GM08714 (cell line): ENCODE measurements around the gene TTYH3.
"Not testable (repeated sequence)": the region's sequence is repeated elsewhere in the genome, so short reads cannot be mapped to it uniquely, and the experiment has no call there.

Experiments
- H3K4me3 ChIP-seq: fragments of 200-500 bp; sonication (Bioruptor generic); 2 replicates; pipeline ENCODE4 v1.5.1; 2014; ENCODE audit warnings: mild to moderate bottlenecking, low read length, inconsistent platforms
- ZNF274 ChIP-seq: IDR thresholded peaks from 2 replicates; pipeline ENCODE4 v1.6.1; 2012; ENCODE audit warnings: mild to moderate bottlenecking, low read depth, low read length

The TTYH3 gene

DNA sequence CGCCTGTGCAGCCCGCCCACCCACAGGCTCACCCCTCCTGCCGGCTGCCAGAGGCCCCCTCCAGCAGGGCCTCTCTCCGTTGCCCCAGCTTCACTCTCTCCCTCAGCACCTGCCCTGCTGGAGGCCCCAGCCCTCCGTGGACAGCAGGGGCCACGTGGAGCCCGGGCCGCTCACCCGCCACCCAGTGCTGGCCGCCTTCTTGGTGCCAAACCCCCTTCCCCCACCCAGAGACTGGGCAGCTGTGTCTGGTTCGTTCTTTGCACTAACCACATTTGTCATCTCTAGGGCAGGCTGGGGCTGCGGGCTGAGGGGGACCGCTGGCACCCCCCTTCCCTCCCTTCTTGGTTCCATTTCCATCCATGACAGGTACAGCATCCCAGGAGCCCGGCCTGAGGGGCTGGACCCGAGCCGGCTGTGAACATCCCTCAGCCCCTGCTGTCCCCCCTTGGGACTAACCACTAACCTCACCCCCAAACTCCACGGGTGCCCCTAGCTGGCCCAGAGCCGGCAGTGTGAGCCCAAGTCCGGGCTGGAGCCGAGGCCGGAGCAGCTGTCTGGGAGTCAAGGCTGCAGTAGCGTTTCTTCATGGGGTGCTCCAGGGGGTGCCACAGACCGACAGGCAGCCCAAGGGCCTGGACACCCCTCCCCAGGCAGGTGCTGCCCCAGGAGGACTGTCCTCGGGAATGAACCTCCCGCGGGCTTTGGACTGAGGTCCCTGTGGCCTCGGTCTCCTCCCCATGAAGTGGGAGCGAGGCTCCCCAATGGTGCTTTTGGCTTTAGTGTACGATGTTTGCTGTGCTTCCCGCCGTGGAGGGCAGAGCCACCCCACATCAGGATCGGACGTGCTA is 30.7 kb downstream of the TTYH3 start:
- TF ChIP-seq ZNF274 = no peak
- no peak overlapping the region for H3K4me3 ChIP-seq

DNA sequence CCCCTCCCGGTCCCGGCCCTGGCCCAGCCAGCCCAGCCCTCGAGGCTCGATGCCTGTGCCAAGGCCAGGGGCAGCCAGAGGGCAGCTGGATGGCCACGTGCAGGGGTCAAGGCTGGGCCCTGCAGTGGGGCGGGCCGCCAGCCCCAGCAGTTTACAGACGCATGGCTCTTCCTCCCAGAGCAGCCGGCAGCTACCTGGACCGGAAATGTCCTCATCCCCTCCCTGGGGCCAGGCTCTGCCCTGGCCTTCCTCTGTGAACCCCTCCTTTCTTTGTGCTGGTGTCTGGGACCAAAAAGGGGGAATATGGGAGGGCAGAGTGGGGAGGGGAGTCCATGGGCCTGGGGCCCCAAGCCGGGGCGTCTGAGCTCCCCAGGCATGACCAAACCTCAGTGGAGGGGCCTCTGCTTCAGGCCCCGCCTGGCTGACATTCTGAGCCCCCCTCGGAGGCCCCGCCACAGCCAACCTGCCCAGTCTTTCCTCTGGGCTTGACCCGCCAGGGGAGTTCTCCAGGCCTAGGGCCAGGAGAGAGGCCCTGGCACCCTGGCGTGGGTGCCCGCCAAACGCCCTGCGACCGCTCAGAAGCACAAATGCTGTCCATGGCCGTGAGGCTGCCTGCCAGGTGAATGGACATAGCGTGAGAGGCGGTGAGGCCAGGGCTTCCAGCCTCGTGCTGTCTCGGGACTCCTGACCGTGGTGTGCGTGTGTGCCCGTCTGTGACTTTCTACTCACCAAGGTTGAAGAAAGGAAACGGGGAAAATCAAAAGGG is 31.5 kb downstream of the TTYH3 start:
- no peak for TF ChIP-seq ZNF274
- H3K4me3 ChIP-seq = no peak overlapping the region

GRCh38 chr7:2663960-2664359 is 32.2 kb downstream of the TTYH3 start:
- TF ChIP-seq ZNF274 = no peak
- no peak overlapping the region for H3K4me3 ChIP-seq

GRCh38 chr7:2665359-2665791 is 33.6 kb downstream of the TTYH3 start:
- H3K4me3 ChIP-seq = no peak overlapping the region

GRCh38 chr7:2666155-2666554 is 34.4 kb downstream of the TTYH3 start:
- TF ChIP-seq ZNF274 = no peak

More at GRCh38 chr7:2665359-2665791, 33.6 kb downstream of the TTYH3 start:
- no peak for TF ChIP-seq ZNF274

GRCh38 chr7:2666588-2667250 is 34.9 kb downstream of the TTYH3 start:
- TF ChIP-seq ZNF274 = no peak
- no peak overlapping the region for H3K4me3 ChIP-seq

More at GRCh38 chr7:2666155-2666554, 34.4 kb downstream of the TTYH3 start:
- no peak overlapping the region for H3K4me3 ChIP-seq

- no peak overlapping the region for H3K4me3 ChIP-seq
- no peak for TF ChIP-seq ZNF274
Observed at GRCh38 chr7:2667843-2668242, 36.1 kb downstream of the TTYH3 start.

DNA sequence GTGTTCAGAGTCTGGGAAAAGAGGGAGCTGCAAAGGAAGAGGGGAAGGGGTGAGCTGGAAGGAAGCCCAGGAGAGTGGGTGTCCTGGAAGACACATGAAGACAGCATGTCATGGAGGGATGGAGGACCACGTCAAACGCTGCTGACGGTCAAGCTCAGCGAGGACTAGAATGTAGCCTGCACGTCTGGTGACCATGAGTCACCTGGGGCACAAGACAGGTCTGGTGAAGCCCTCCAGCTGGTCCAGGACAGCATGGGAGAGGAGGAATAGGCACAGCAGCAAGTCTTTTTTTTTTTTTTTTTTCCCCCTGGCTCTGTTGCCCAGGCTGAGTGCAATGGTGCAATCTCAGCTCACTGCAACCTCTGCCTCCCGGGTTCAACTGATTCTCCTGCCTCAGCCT is 36.6 kb downstream of the TTYH3 start:
- no peak overlapping the region for H3K4me3 ChIP-seq
- no peak for TF ChIP-seq ZNF274

DNA sequence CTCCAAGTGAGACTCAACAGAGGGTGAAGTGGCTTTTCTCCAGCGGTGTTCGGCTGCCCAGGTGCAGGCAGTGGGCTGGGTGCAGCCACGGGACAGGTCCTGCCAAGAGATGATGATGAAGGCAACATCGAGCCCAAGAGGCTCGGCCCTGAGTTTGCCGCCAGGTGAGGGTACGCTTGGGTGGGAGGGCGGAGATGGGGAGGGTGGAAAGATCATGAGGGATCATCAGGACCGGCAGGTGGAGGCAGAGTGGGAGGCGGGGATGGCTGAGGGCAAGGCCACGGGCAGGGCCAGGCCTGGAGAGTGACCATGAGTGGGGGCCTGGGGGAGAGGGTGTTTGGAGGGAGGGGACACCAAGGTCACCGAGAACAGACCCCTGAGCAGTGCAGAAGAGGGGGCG is 38.4 kb downstream of the TTYH3 start:
- H3K4me3 ChIP-seq = no peak overlapping the region
- no peak for TF ChIP-seq ZNF274

GRCh38 chr7:2670720-2671391 is 39.1 kb downstream of the TTYH3 start:
- TF ChIP-seq ZNF274 = no peak
- H3K4me3 ChIP-seq = no peak overlapping the region

DNA sequence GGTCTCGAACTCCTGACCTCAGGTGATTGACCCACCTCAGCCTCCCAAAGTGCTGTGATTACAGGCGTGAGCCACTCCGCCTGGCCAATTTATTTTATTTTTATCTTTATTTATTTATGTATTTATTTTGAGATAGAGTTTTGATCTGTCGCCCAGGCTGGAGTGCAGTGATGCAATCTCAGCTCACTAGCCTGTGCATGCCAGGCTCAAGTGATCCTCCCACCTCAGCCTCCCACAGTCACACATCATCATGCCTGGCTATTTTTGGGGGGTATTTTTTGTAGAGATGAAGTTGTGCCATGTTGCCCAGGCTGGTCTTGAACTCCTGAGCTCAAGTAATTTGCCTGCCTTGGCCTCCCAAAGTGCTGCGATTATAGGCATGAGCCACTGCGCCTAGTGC is 41.4 kb downstream of the TTYH3 start:
- H3K4me3 ChIP-seq = not testable (repeated sequence)

- no peak for TF ChIP-seq ZNF274
- no peak overlapping the region for H3K4me3 ChIP-seq
Observed at GRCh38 chr7:2673934-2674333, 42.1 kb downstream of the TTYH3 start.

DNA sequence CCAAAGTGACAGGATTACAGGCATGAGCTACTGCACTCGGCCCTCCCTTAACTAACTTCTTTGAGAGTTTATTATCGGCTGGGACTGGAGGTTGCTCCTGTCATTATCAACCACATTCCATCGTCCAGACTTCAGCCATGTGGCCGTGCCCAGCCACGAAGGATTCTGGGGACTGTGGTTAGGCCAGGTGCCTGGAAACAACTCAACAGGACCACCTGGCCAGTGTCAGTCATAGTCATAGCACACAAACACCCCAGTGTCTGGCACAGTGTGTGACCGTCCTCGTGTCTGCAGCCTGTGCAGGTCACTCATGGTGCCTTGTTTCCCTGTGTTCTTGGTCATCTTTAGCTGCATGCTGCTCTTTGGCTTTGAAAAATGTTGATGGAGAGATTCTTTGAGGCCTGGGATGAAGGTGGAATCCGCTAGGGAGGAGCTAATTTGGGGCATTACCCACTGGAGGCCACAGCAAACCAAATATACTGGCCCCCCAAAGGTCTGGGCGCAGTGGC is 43.5 kb downstream of the TTYH3 start:
- H3K4me3 ChIP-seq = no peak overlapping the region
- no peak for TF ChIP-seq ZNF274

- not testable (repeated sequence) for H3K4me3 ChIP-seq
Observed at GRCh38 chr7:2676576-2676975, 44.8 kb downstream of the TTYH3 start.

DNA sequence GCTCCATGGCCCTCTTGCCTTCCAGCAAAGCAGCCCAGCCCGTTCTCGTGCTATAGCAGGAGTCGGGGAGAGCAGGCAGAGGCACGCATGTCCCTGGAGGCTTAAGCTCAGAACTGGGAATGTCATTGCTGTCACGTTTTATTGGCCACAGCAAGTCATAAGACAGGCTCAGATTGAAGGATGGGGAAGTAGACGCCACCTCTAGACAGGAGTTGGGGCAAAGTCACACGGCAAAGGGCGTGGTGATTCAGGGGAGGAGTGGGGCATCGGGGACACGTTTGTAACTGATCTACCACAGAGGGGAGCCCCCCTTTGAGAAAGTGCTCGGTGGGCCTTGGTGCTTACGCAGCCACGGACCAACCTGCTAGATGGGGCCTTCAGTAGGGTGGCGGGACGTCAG is 46.7 kb downstream of the TTYH3 start:
- not testable (repeated sequence) for H3K4me3 ChIP-seq

- not testable (repeated sequence) for H3K4me3 ChIP-seq
Observed at GRCh38 chr7:2679135-2680127, 47.6 kb downstream of the TTYH3 start.
